Sigmoid colon (tissue), 4 donors: ENCODE data around the gene SLC30A9.

Experiments
- CTCF ChIP-seq, 4 experiments: fragments of 450-650 bp in 3 of 4; fragments of 200-600 bp in 1 of 4; IDR thresholded peaks; one replicate each; pipeline ENCODE4 v1.5.1; 2016 to 2019; ENCODE audit warnings: antibody characterized with exemption in 4 of 4, mild to moderate bottlenecking in 3 of 4, moderate library complexity in 2 of 4
- EP300 ChIP-seq, 4 donors: sonication (generic); formaldehyde crosslinking; IDR thresholded peaks; one replicate each; pipeline ENCODE4 v1.6.1; 2017; ENCODE audit warnings: antibody characterized with exemption in 4 of 4
- POLR2A ChIP-seq, 2 donors: fragments of 450-650 bp; IDR thresholded peaks; one replicate each; pipeline ENCODE4 v1.6.1; 2016; ENCODE audit warnings: antibody characterized with exemption in 2 of 2, mild to moderate bottlenecking in 2 of 2, moderate library complexity in 2 of 2
- POLR2AphosphoS5 ChIP-seq, 4 donors: sonication (generic); formaldehyde crosslinking; IDR thresholded peaks; one replicate each; pipeline ENCODE4 v1.6.1; 2017; ENCODE audit warnings: antibody characterized with exemption in 4 of 4

GRCh38 chr4:42048394-42048793 lies 58.1 kb downstream of the SLC30A9 start:
- TF ChIP-seq CTCF (IDR thresholded peaks at IDR 0.05), result no peak
- TF ChIP-seq POLR2A (IDR thresholded peaks at IDR 0.05), result no peak
- no peak for TF ChIP-seq POLR2AphosphoS5 (IDR thresholded peaks at IDR 0.05)
- no peak for TF ChIP-seq EP300 (IDR thresholded peaks at IDR 0.05)
